Epithelial cell of esophagus (primary cell): ENCODE data around the gene ANKDD1B.

Experiments used
- DNase-seq: peaks from one replicate; pipeline ENCODE4 v3.0.0; 2010; ENCODE audit warnings: low read depth
- H3K4me3 ChIP-seq: 2 replicates; pipeline ENCODE4 v1.5.1; 2011; ENCODE audit warnings: mild to moderate bottlenecking, low read length, control low read depth
- CTCF ChIP-seq: IDR thresholded peaks from 2 replicates; pipeline ENCODE4 v1.5.1; 2011; ENCODE audit warnings: low read depth, mild to moderate bottlenecking, low read length, control low read depth, inconsistent platforms; ENCODE audit not compliant: insufficient read depth; ENCODE audit errors: missing control alignments

The ANKDD1B gene

GRCh38 chr5:75668977-75669689 lies 57.9 kb downstream of the ANKDD1B start:
- H3K4me3 ChIP-seq, result no peak overlapping the region
- DNase-seq, result peak; percentile 43
- no peak for TF ChIP-seq CTCF

- DNase-seq, result peak; percentile 33
- H3K4me3 ChIP-seq, result no peak overlapping the region
- no peak for TF ChIP-seq CTCF
Measured at GRCh38 chr5:75670577-75670976, 59.3 kb downstream of the ANKDD1B start.

DNA sequence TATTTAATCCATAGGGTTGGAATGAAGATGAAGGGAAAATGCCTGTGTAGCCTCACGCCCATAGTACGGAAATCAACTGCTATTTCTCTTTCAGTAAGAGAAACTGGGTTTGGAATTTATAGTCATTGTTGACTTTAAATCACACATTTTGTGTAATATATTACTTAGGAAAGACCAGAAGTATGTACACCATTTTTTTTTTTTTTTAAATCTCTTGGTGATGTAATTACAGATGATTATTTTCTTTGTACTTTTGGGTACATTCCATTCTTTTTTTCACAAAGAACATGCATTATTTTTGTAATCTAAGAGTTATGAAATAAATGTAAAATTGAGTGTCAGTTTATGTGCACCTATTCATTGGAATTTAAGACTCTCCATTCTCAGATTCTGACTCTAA lies 60.3 kb downstream of the ANKDD1B start:
- H3K4me3 ChIP-seq, result no peak overlapping the region
- DNase-seq, result no peak
- no peak for TF ChIP-seq CTCF

DNA sequence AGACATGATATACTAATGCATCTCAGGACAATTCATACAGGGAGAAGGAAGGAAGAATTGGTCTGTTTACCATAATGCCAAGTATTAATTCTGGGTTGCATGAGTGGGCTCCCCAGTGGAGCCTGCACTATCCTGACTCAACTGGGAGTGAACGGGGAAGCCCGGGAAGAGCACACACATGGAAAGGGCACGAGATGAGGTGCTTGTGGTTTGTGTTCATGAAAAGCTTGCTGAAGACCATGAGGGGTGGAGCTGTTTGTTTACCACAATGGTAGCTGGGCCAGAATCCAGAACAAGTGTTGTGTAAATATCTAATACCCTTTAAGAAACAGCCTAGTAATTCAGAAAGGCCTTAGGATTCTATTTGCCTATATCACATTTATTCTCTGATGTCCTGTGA lies 61.4 kb downstream of the ANKDD1B start:
- TF ChIP-seq CTCF, result no peak
- H3K4me3 ChIP-seq, result no peak overlapping the region
- DNase-seq, result no peak

GRCh38 chr5:75675783-75676182 lies 64.5 kb downstream of the ANKDD1B start:
- TF ChIP-seq CTCF, result no peak
- DNase-seq, result no peak

GRCh38 chr5:75677607-75678006 lies 66.4 kb downstream of the ANKDD1B start:
- DNase-seq, result no peak
- H3K4me3 ChIP-seq, result no peak overlapping the region
- no peak for TF ChIP-seq CTCF

More at GRCh38 chr5:75675783-75676182, 64.5 kb downstream of the ANKDD1B start:
- no peak overlapping the region for H3K4me3 ChIP-seq

DNA sequence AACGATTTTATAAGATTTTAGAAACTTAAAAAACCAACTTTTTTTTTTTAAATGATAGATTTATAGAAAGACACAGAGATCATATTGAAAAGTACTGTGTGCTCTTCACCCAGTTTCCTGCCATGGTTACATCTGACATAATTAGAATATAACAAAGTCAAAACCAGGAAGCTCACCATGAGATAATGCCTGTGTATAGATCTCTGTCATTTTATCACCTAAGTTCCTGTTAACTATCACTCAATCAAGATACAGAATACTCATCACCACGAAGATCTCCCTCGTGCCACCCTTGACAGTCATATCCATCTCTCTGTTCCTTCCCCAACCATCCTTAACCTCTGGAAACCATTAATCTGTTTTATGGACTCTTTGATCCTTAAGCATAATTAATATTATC lies 66.9 kb downstream of the ANKDD1B start:
- no peak overlapping the region for H3K4me3 ChIP-seq
- no peak for DNase-seq
- no peak for TF ChIP-seq CTCF
